ENCODE measurements around the gene BDKRB2. TPM values are rescaled to one million over a fixed set of nuclear protein-coding genes. Genes with fewer than 3 reads are reported as not detected.

The BDKRB2 gene
- total and polyA plus RNA-seq, 10 donors = 0.02 to 0.57 (median 0.13) TPM; not detected in 3

DNA sequence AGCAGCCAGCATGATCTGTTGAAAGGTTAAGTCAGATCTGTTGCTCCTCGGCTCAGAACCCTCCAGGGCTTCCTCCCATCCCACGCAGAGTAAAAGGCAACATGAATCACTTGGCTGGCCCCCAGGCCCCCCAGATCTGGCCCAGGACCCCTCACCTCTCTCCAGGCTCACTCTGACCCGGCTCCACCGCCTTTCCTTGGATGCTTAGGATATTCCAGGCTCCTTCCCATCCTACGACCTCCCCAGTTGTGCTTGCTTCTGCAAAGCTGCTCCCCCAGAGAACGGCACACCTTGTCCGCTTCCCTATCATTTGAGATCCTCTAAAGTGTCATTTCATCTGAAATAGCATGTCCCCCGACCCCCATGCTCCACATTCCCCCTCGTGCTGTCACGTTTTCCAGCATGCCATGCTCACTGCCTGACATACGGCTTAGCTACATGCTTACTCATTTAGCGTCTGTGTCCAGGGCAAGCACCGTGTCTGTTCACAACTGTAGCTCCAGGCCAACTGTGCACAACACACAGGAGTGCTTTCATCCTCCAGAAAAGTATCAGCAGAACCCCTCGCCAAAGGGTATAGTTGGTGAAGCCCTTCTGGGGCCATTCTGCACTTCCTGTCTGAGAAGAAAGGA lies 33.6 kb upstream of the BDKRB2 start:
- TF ChIP-seq POLR2A (IDR thresholded peaks at IDR 0.05) (no peak), POLR2AphosphoS5 (IDR thresholded peaks at IDR 0.05) (no peak)
- TF ChIP-seq, protein P1, sequence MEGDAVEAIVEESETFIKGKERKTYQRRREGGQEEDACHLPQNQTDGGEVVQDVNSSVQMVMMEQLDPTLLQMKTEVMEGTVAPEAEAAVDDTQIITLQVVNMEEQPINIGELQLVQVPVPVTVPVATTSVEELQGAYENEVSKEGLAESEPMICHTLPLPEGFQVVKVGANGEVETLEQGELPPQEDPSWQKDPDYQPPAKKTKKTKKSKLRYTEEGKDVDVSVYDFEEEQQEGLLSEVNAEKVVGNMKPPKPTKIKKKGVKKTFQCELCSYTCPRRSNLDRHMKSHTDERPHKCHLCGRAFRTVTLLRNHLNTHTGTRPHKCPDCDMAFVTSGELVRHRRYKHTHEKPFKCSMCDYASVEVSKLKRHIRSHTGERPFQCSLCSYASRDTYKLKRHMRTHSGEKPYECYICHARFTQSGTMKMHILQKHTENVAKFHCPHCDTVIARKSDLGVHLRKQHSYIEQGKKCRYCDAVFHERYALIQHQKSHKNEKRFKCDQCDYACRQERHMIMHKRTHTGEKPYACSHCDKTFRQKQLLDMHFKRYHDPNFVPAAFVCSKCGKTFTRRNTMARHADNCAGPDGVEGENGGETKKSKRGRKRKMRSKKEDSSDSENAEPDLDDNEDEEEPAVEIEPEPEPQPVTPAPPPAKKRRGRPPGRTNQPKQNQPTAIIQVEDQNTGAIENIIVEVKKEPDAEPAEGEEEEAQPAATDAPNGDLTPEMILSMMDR (IDR thresholded peaks at IDR 0.05 in 8 of 11, conservative IDR thresholded peaks at IDR 0.05 in 3 of 11) = no peak
- Histone ChIP-seq H3K4me1 (no peaks in the 10 kb centered on the region), H3K9me3 (no peaks in the 10 kb centered on the region), H3K4me3 (no peak overlapping the region), H3K27me3 (replicated peaks in 1 of 7) (peaks cover 0 to 32% (median 0%) of the 10 kb centered on the region in 7 donors), H3K27ac (no peak overlapping the region), H3K36me3 (no peaks in the 10 kb centered on the region)
- intact Hi-C loops (cut with DNase I; ENCODE audit: low total_unique reads) = no loop called here
- peak; percentile 56 for DNase-seq
- WGBS, 5 donors = 69 to 79% (median 75%) methylated on average over 14 of the region's 14 CpGs

GRCh38 chr14:96173636-96174475 lies 30.8 kb upstream of the BDKRB2 start:
- peak; percentile 61 for DNase-seq
- 85 to 89% (median 87%) methylated on average over 21 of the region's 21 CpGs for WGBS, 5 donors
- no peaks in the 10 kb centered on the region for H3K36me3 ChIP-seq

DNA sequence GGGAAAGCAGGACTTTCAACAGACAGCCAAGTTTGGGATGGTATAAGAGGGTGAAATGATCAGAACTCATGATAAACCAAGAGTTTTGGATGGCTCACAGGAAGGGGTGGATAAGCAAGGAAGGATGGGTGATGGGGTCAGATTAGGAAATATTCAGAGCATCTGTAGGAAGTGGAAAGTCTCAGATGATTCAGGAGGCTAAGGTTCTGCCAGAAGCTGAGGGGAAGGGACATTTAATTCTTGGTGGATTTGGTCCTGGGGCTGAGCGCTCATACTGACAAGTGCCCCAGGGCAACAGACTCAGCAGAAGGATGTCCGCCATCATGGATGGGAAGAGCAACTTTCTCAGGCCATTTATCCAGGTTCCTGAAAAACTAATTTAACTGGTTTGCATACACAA lies 28.4 kb upstream of the BDKRB2 start:
- H3K27ac ChIP-seq = no peak overlapping the region
- H3K9me3 ChIP-seq = no peaks in the 10 kb centered on the region
- TF ChIP-seq POLR2A (IDR thresholded peaks at IDR 0.05) (no peak), POLR2AphosphoS5 (IDR thresholded peaks at IDR 0.05) (no peak)
- TF ChIP-seq, protein P1 (IDR thresholded peaks at IDR 0.05 in 8 of 11, conservative IDR thresholded peaks at IDR 0.05 in 3 of 11) = no peak
- no peaks in the 10 kb centered on the region for H3K36me3 ChIP-seq
- intact Hi-C loops (cut with DNase I; ENCODE audit: low total_unique reads) = no loop called here
- no peak overlapping the region for H3K4me3 ChIP-seq
- WGBS, 5 donors = 92 to 97% (median 94%) methylated on average over 2 of the region's 2 CpGs
- no peaks in the 10 kb centered on the region for H3K4me1 ChIP-seq
- H3K27me3 ChIP-seq (replicated peaks in 1 of 7) = peaks cover 0 to 53% (median 0%) of the 10 kb centered on the region in 7 donors
- no peak for DNase-seq

More at GRCh38 chr14:96173636-96174475, 30.8 kb upstream of the BDKRB2 start:
- no peak overlapping the region for H3K4me3 ChIP-seq
- H3K27me3 ChIP-seq (replicated peaks in 1 of 7) = peaks cover 0 to 49% (median 0%) of the 10 kb centered on the region in 7 donors
- intact Hi-C loops (cut with DNase I; ENCODE audit: low total_unique reads) = no loop called here
- TF ChIP-seq POLR2A (IDR thresholded peaks at IDR 0.05) = no peak
- no peaks in the 10 kb centered on the region for H3K9me3 ChIP-seq
- no peak overlapping the region for H3K27ac ChIP-seq
- H3K4me1 ChIP-seq = no peaks in the 10 kb centered on the region

GRCh38 chr14:96176811-96177211 lies 27.8 kb upstream of the BDKRB2 start:
- DNase-seq = no peak
- no peaks in the 10 kb centered on the region for H3K36me3 ChIP-seq
- no peak overlapping the region for H3K27ac ChIP-seq
- no peaks in the 10 kb centered on the region for H3K9me3 ChIP-seq
- WGBS, 5 donors = 43 to 73% (median 62%) methylated on average over 8 of the region's 8 CpGs
- intact Hi-C loops (cut with DNase I; ENCODE audit: low total_unique reads) = no loop called here
- H3K4me1 ChIP-seq = no peaks in the 10 kb centered on the region
- no peak overlapping the region for H3K4me3 ChIP-seq
- peaks cover 0 to 58% (median 0%) of the 10 kb centered on the region in 7 donors for H3K27me3 ChIP-seq (replicated peaks in 1 of 7)
- TF ChIP-seq, protein P1 (IDR thresholded peaks at IDR 0.05 in 8 of 11, conservative IDR thresholded peaks at IDR 0.05 in 3 of 11) = no peak
- TF ChIP-seq POLR2A (IDR thresholded peaks at IDR 0.05) (no peak), POLR2AphosphoS5 (IDR thresholded peaks at IDR 0.05) (no peak)

Data from spleen (tissue), 11 donors.